Tibial nerve (tissue), 3 donors: ENCODE measurements around the gene TWSG1.

Experiments
- CTCF ChIP-seq, 5 experiments: fragments of 200-600 bp in 3 of 5; fragments of 450-650 bp in 2 of 5; sonication (generic) in 3 of 5; IDR thresholded peaks; one replicate each; pipeline ENCODE4 v1.5.1; 2016 to 2019; ENCODE audit warnings: antibody characterized with exemption in 5 of 5, mild to moderate bottlenecking in 3 of 5, moderate library complexity in 2 of 5
- POLR2A ChIP-seq, 2 donors: fragments of 450-650 bp; IDR thresholded peaks; one replicate each; pipeline ENCODE4 v1.6.1; 2017; ENCODE audit warnings: antibody characterized with exemption in 2 of 2, mild to moderate bottlenecking in 2 of 2, moderate library complexity in 2 of 2

DNA sequence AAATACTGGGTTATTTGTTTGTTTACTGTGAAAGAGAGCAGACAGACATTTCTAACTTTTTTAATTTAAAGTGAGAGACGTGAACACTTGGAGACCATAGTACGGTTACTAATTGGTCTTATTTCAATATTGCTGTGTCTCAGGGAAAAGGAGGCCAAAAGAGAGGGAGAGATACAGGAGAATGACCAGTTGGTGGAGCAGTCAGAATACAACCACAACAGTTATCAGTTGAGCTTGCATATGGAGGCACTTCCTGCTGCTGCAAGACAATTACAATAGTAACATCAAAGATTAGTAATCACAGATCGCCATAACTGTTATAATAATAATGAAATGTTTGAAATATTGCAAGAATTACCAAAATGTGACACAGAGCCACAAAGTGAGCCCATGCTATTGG lies 58.2 kb downstream of the TWSG1 start:
- TF ChIP-seq CTCF (IDR thresholded peaks at IDR 0.05) (no peak), POLR2A (IDR thresholded peaks at IDR 0.05) (no peak)
